SJCRH30 (cell line): ENCODE data around the gene CCDC120. TPM values are rescaled to one million over a fixed set of nuclear protein-coding genes. Genes with fewer than 3 reads are reported as not detected.

ENCODE experiments used
- DNase-seq, 2 experiments: peaks; one replicate each; pipeline ENCODE4 v3.0.0-alpha.2; 2015 to 2020
- H3K27ac ChIP-seq: fragments of 250-450 bp; sonication (Bioruptor Pico); 2 replicates; pipeline ENCODE4 v1.5.1; 2020; ENCODE audit warnings: mild to moderate bottlenecking, moderate library complexity
- H3K27me3 ChIP-seq: fragments of 250-450 bp; sonication (Bioruptor Pico); 2 replicates; pipeline ENCODE4 v1.5.1; 2020; ENCODE audit warnings: mild to moderate bottlenecking, moderate library complexity
- H3K36me3 ChIP-seq: fragments of 250-450 bp; sonication (Bioruptor Pico); 2 replicates; pipeline ENCODE4 v1.5.1; 2020; ENCODE audit warnings: mild to moderate bottlenecking, moderate library complexity
- H3K4me1 ChIP-seq: fragments of 250-450 bp; sonication (Bioruptor Pico); 2 replicates; pipeline ENCODE4 v1.5.1; 2020; ENCODE audit warnings: mild to moderate bottlenecking, moderate library complexity
- H3K4me3 ChIP-seq: fragments of 250-450 bp; sonication (Bioruptor Pico); 2 replicates; pipeline ENCODE4 v1.5.1; 2020; ENCODE audit warnings: mild to moderate bottlenecking, moderate library complexity
- H3K9me3 ChIP-seq: fragments of 250-450 bp; sonication (Bioruptor Pico); replicated peaks from 2 replicates; pipeline ENCODE4 v1.5.1; 2020; ENCODE audit warnings: mild to moderate bottlenecking, moderate library complexity
- total RNA-seq: library from RNA; depleted of rRNA; stranded (reverse); fragments of >200 nt; shearing (Covaris generic); gene quantifications from 2 replicates; pipeline ENCODE4 v1.2.3, GENCODE V29; 2014

The CCDC120 gene
- total RNA-seq, 1 experiment from 2014 or later, result 2.5 TPM

- H3K27ac ChIP-seq, result no peak overlapping the region; the same call in 1 of the 2 replicates
- no peaks in the 10 kb centered on the region for H3K4me1 ChIP-seq
- H3K27me3 ChIP-seq, result no peaks in the 10 kb centered on the region
- no peaks in the 10 kb centered on the region for H3K9me3 ChIP-seq
- H3K36me3 ChIP-seq, result no peaks in the 10 kb centered on the region
- DNase-seq, result peak; percentile 75 to 78
- H3K4me3 ChIP-seq, result peak overlapping the region; percentile 73
Measured at GRCh38 chrX:49053223-49054072, 5.4 kb upstream of the CCDC120 start.

GRCh38 chrX:49054073-49054762 is 4.6 kb upstream of the CCDC120 start:
- DNase-seq, result no peak
- no peaks in the 10 kb centered on the region for H3K4me1 ChIP-seq
- no peak overlapping the region for H3K27ac ChIP-seq
- H3K27me3 ChIP-seq, result no peaks in the 10 kb centered on the region
- no peaks in the 10 kb centered on the region for H3K36me3 ChIP-seq
- peak overlapping the region; percentile 73 for H3K4me3 ChIP-seq
- H3K9me3 ChIP-seq, result no peaks in the 10 kb centered on the region

- H3K4me3 ChIP-seq, result no peak overlapping the region
- DNase-seq, result no peak
- no peaks in the 10 kb centered on the region for H3K27me3 ChIP-seq
- no peaks in the 10 kb centered on the region for H3K4me1 ChIP-seq
- H3K36me3 ChIP-seq, result no peaks in the 10 kb centered on the region
- H3K9me3 ChIP-seq, result no peaks in the 10 kb centered on the region
- H3K27ac ChIP-seq, result no peak overlapping the region
Measured at GRCh38 chrX:49059201-49059600, 402 bp downstream of the CCDC120 start.

GRCh38 chrX:49059681-49060085 is 884 bp downstream of the CCDC120 start:
- no peaks in the 10 kb centered on the region for H3K9me3 ChIP-seq
- no peak overlapping the region for H3K4me3 ChIP-seq
- H3K4me1 ChIP-seq, result no peaks in the 10 kb centered on the region
- H3K27ac ChIP-seq, result no peak overlapping the region
- DNase-seq, result no peak
- no peaks in the 10 kb centered on the region for H3K27me3 ChIP-seq
- no peaks in the 10 kb centered on the region for H3K36me3 ChIP-seq

GRCh38 chrX:49060914-49061313 is 2.1 kb downstream of the CCDC120 start:
- no peaks in the 10 kb centered on the region for H3K36me3 ChIP-seq
- H3K27me3 ChIP-seq, result no peaks in the 10 kb centered on the region
- no peak for DNase-seq
- H3K9me3 ChIP-seq, result no peaks in the 10 kb centered on the region
- H3K4me1 ChIP-seq, result no peaks in the 10 kb centered on the region
- H3K27ac ChIP-seq, result no peak overlapping the region
- H3K4me3 ChIP-seq, result no peak overlapping the region

GRCh38 chrX:49061490-49061889 is 2.7 kb downstream of the CCDC120 start:
- H3K4me3 ChIP-seq, result no peak overlapping the region
- no peak overlapping the region for H3K27ac ChIP-seq
- H3K4me1 ChIP-seq, result no peaks in the 10 kb centered on the region
- H3K27me3 ChIP-seq, result no peaks in the 10 kb centered on the region
- no peaks in the 10 kb centered on the region for H3K9me3 ChIP-seq
- no peak for DNase-seq
- H3K36me3 ChIP-seq, result no peaks in the 10 kb centered on the region

- no peaks in the 10 kb centered on the region for H3K4me1 ChIP-seq
- no peak overlapping the region for H3K27ac ChIP-seq
- H3K27me3 ChIP-seq, result no peaks in the 10 kb centered on the region
- no peaks in the 10 kb centered on the region for H3K9me3 ChIP-seq
- DNase-seq, result no peak
- H3K36me3 ChIP-seq, result no peaks in the 10 kb centered on the region
- H3K4me3 ChIP-seq, result no peak overlapping the region
Measured at GRCh38 chrX:49061916-49062315, 3.1 kb downstream of the CCDC120 start.

GRCh38 chrX:49063715-49064114 is 4.9 kb downstream of the CCDC120 start:
- Histone ChIP-seq H3K4me1 (no peaks in the 10 kb centered on the region), H3K27me3 (no peaks in the 10 kb centered on the region), H3K9me3 (no peaks in the 10 kb centered on the region), H3K36me3 (no peaks in the 10 kb centered on the region), H3K27ac (no peak overlapping the region), H3K4me3 (no peak overlapping the region)
- no peak for DNase-seq

- H3K27me3 ChIP-seq, result no peaks in the 10 kb centered on the region
- no peaks in the 10 kb centered on the region for H3K4me1 ChIP-seq
- H3K36me3 ChIP-seq, result no peaks in the 10 kb centered on the region
- H3K27ac ChIP-seq, result no peak overlapping the region
- no peak overlapping the region for H3K4me3 ChIP-seq
- no peak for DNase-seq
- H3K9me3 ChIP-seq, result no peaks in the 10 kb centered on the region
Measured at GRCh38 chrX:49064303-49064702, 5.5 kb downstream of the CCDC120 start.

GRCh38 chrX:49064735-49065134 is 5.9 kb downstream of the CCDC120 start:
- no peak overlapping the region for H3K27ac ChIP-seq
- H3K27me3 ChIP-seq, result no peaks in the 10 kb centered on the region
- no peaks in the 10 kb centered on the region for H3K36me3 ChIP-seq
- H3K4me3 ChIP-seq, result no peak overlapping the region
- H3K9me3 ChIP-seq, result no peaks in the 10 kb centered on the region
- no peaks in the 10 kb centered on the region for H3K4me1 ChIP-seq
- no peak for DNase-seq

- Histone ChIP-seq H3K36me3 (no peaks in the 10 kb centered on the region), H3K4me1 (no peaks in the 10 kb centered on the region), H3K27me3 (no peaks in the 10 kb centered on the region), H3K9me3 (no peaks in the 10 kb centered on the region), H3K27ac (no peak overlapping the region), H3K4me3 (no peak overlapping the region)
- DNase-seq, result no peak
Measured at GRCh38 chrX:49066278-49066677, 7.5 kb downstream of the CCDC120 start.

- no peaks in the 10 kb centered on the region for H3K4me1 ChIP-seq
- no peak overlapping the region for H3K4me3 ChIP-seq
- H3K9me3 ChIP-seq, result no peaks in the 10 kb centered on the region
- H3K27me3 ChIP-seq, result no peaks in the 10 kb centered on the region
- no peak overlapping the region for H3K27ac ChIP-seq
- no peaks in the 10 kb centered on the region for H3K36me3 ChIP-seq
- no peak for DNase-seq
Measured at GRCh38 chrX:49066690-49067089, 7.9 kb downstream of the CCDC120 start.

- H3K27ac ChIP-seq, result no peak overlapping the region
- no peak for DNase-seq
- no peaks in the 10 kb centered on the region for H3K4me1 ChIP-seq
- H3K36me3 ChIP-seq, result no peaks in the 10 kb centered on the region
- H3K9me3 ChIP-seq, result no peaks in the 10 kb centered on the region
- no peaks in the 10 kb centered on the region for H3K27me3 ChIP-seq
- no peak overlapping the region for H3K4me3 ChIP-seq
Measured at GRCh38 chrX:49067285-49068120, 8.7 kb downstream of the CCDC120 start.

- H3K27ac ChIP-seq, result no peak overlapping the region
- no peak overlapping the region for H3K4me3 ChIP-seq
- no peaks in the 10 kb centered on the region for H3K36me3 ChIP-seq
- H3K4me1 ChIP-seq, result no peaks in the 10 kb centered on the region
- DNase-seq, result no peak
- H3K9me3 ChIP-seq, result no peaks in the 10 kb centered on the region
- no peaks in the 10 kb centered on the region for H3K27me3 ChIP-seq
Measured at GRCh38 chrX:49069038-49069437, 10.2 kb downstream of the CCDC120 start.

GRCh38 chrX:49070988-49071387 is 12.2 kb downstream of the CCDC120 start:
- Histone ChIP-seq H3K9me3 (no peaks in the 10 kb centered on the region), H3K4me3 (no peak overlapping the region), H3K4me1 (no peaks in the 10 kb centered on the region), H3K27ac (no peak overlapping the region), H3K36me3 (no peaks in the 10 kb centered on the region), H3K27me3 (no peaks in the 10 kb centered on the region)
- DNase-seq, result no peak
